ENCODE measurements around the gene SNCA.

The SNCA gene

DNA sequence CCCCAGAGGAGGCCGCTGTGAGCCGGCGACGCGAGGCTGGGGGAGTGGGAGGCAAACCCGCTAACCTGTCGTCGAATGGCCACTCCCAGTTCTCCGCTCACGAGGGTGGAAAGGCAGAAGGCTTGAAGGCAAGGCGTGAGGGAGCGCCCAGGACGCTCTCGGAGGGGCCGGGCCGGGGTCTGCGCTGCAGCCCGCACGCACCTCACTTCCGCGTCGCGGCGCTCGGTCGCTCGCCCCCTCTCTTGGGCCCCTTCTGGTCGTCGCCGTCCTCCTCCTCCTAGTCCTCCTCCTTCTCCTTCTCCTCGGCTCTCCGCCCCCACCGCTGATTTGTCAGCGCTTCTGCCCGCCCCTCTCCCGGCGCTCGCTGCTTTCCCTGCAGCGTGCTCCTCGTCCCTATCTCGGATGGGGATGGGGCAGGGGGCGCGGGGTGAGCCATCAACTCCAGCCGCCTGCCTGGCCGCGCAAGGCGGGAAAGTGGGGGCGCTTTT lies at the start of gene SNCA:
TSS of gene SNCA (minus strand) at position 265 of the 488 bp plus-strand sequence. CDS start 1,494 bp downstream, outside the sequence.
- peak; percentile 52 for DNase-seq (ENCODE audit: low spot score)

DNA sequence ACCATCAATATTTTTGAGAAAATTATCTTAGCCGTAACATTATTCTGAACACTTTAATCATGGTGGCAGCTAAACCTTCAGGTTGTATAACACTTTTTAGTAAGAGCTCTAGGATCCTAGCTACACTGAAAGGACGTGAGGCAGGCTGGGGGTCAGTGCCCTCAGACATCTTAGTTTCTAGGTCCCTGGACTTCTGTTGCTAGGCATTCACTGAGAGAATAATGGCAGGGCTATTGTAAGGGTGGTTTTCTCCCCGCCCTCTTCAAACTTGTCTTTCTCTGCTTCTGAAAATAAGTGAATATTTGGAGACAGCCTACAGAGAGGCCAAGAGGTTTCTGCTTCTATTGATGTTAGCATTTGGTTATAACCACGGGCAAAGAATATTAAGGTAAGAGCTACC lies 42.3 kb upstream of the SNCA start:
- no peak for DNase-seq (ENCODE audit: low spot score)

DNA sequence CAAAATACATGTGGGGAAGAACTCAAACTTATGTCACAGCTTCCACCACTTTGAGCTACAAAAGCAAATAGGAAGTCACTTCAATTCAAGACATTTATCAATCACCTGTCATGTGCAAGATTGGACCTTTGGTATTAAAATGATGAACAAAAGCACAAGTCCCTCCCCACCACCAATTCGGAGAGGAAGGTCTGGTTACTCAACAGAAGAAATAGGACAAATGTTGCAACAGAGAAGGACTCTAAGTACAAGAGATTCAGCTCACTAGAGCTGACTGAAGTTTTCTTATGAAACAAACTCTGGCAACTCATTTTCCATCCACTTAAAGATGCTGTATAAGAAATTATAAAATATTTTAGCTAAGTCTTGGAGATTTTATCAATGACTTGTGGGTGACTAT lies 41.6 kb upstream of the SNCA start:
- no peak for DNase-seq (ENCODE audit: low spot score)

GRCh38 chr4:89876548-89876947 lies 39.6 kb upstream of the SNCA start:
- DNase-seq (ENCODE audit: low spot score): no peak

GRCh38 chr4:89871211-89871610 lies 34.2 kb upstream of the SNCA start:
- DNase-seq (ENCODE audit: low spot score): no peak

DNA sequence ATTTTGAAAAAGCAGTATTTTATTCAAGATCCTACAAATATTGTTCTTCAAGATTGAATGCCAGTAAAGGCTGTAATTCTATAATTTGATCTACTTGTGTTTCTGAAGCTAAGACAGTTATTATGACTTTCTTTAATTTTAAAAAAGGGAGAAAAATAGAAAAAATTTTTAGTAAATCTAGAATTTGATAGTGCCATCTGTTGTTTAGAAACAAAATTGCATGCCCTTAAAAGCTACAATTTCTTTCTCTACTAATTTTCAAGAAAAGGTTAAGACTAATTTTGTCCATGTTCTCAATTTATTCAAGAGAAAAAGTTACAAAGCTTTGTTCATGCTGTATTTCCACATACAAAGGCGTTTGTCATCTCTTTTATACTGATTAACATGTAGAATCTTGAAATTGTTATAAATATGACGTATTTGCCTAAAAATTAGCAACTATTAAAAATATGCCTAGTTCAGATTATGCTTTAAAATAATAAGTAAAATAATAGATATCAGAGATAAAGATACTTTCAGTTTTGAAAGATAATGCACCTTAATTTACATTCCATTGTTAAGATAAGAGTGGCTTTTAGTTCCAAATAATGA lies 32.1 kb upstream of the SNCA start:
- DNase-seq (ENCODE audit: low spot score): no peak

DNA sequence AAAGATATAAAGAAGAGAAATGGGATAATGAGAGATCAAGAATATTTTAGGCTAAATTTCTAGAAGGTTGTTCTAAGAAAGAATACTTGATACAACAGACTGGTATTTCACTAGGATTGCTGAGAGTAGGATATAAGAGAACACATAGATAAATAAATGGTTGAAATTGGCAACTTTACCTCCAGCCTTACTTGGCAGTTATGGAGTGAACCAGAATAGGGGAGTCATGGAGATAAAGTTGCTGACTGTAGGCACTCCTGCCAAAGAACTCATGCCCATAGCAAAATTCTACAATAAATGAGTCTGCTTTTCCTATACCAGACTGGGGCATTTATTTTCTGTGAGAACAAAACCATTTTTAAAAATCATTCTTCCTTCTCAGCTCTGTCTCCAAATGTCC lies 31.3 kb upstream of the SNCA start:
- DNase-seq (ENCODE audit: low spot score): no peak

DNA sequence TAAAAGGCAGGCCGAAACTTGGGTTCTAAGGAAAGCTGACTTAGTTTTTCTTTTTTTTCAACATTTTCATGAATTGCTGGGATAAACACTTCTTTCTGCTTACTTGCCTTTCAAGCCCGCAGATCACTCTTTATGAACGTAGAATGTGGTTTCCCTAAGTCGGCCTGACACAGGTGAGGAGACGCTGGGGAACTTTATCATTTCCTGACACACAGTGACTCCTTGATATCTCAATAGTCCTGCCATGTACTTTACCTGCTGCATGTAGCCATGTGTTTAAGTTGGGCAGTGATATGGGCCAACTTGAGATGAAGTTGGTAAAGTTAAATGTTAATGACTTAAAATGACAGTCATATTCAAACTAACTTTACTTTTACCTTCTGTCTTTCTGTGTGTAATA lies 26.6 kb upstream of the SNCA start:
- DNase-seq (ENCODE audit: low spot score): no peak

DNA sequence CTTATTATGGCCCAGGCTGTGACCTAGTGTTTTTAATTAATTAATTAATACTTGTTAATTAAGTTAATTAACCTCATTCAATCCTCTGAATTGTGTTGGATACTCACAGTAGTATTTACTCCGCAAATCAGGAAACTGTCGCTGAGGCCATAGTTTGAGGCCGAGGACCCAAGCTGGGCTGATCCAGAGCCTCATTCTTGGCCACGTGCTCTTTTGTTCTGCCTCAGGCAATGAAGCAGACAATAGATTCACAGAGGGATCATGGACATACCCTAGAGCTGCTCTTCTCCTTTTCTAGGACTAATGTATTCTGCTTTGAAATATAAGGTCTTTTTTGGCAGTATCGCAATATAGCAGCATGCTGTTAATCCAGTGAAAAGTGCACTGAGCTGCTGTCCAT lies 24.0 kb upstream of the SNCA start:
- DNase-seq (ENCODE audit: low spot score): no peak

- DNase-seq (ENCODE audit: low spot score): no peak
These were observed 18.3 kb upstream of the SNCA start for GRCh38 chr4:89855236-89855635.

- no peak for DNase-seq (ENCODE audit: low spot score)
These were observed 10.8 kb upstream of the SNCA start for GRCh38 chr4:89847571-89848325.

DNA sequence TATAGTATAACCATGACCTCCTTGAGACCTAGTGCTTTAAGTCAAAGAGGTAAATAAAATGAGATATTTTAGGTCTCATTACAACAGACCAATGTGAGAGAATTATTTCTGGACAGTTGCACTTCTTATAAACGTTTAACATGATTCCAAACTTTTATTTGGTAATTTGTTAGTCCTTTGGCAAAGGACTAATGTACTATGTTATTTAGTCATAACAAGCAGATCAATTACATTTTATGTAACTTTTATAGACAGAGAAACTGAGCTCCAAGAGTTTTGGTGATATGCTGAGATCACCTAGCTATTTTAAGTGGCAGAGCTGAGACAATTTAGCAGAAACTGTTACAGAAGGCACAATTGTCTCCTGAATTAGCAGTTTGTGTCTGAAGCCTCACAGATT lies 2.6 kb upstream of the SNCA start:
- DNase-seq (ENCODE audit: low spot score): no peak

- DNase-seq (ENCODE audit: low spot score): no peak
These were observed 1.0 kb upstream of the SNCA start for GRCh38 chr4:89837993-89838390.

DNA sequence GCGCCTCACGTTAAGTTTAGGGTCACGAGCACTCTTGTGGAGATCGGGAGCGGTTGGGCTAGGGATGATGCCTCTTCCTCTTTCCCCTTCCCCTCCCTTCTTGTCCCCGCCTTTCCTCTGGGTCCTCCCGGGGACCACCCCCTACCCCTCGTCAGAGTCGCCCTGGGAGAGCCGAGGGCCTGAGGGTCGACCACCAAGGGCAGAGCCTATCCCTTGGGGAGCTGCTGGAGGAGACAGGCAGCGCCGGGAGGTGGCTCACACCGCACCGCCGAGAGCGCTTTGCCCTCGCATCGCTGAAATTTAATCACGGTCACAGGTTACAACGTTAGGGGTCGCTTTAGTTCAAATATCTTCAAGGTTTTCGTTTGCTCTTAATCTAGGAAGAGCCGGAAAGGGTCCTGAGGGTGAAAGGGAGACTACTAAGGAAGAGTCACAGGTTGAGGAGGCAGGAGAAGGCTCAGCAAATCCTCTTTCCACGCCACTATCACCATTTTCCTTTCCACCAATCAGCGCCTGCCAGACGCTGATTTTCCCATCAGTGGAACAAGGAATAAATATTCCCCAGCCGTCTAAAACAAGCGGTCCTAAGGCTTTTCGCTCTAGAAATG lies 528 bp upstream of the SNCA start:
- DNase-seq (ENCODE audit: low spot score): peak; percentile 20

DNA sequence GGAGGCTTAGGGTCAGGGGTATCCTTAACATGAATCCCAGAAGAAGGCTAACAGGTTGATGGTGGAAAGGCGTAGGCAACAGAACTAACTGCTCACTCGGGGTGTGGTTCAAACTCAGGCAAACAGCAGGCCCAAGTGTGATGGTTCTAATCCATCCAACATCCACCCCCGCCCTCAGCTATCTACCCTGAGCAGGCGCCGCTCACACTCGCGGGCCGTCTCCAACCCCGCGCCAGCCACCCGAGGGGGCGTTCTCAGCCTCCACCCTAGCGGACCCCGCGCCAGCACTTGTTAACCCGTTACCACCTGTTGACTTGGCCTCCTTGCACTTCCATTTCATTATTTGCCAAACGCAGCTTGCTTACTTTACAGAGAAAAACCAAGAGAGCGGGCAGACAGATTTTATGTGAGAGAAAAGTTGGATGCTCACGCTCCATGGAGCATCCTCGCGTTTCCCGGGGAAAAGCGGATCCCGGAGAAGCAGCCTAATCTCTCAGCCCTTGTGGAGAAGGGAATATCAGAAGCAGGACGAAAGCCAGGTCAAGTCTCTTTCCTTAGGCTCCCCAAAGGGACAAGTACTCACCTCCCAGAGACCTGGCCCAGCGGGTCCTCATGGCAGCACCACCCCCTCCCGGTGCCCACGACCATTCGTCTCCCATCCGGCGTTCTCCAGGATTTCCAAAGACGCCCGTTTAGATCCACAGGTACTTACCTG lies 773 bp downstream of the SNCA start:
- no peak for DNase-seq (ENCODE audit: low spot score)

GRCh38 chr4:89835413-89835812 lies 1.5 kb downstream of the SNCA start:
- no peak for DNase-seq (ENCODE audit: low spot score)

DNA sequence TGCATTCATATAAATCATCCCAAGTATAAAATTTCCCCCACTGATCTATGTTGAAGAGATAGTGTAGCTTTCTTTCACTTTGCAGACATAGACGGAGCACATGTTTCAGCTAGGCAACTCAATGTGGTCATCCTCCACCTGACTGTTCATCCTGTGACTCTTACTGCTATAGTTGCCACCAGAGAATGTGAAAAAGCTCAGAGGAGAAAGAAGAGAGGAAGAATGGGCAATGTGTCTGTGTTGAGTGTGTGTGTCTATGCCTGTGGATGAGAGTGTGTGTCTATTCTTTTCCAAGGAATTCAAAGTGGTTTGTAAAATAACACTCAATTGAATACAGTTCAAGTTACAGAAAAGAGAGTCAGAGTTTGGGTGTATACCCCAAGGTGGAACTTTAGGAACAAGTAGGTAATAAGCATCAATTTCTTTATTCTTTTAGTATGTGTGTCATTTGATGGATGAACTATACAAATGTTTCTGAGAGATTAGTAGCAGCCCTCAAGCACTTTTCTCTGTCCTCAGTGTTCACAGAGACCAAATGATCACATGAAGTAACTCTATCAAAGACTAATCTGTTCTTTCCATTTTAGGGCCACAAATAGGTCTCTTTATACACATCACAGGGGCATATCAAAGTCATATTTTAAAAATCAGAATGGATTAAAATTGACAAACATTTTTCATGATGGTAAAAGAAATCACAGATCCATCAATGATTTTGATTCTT lies 2.3 kb downstream of the SNCA start:
- DNase-seq (ENCODE audit: low spot score): no peak

DNA sequence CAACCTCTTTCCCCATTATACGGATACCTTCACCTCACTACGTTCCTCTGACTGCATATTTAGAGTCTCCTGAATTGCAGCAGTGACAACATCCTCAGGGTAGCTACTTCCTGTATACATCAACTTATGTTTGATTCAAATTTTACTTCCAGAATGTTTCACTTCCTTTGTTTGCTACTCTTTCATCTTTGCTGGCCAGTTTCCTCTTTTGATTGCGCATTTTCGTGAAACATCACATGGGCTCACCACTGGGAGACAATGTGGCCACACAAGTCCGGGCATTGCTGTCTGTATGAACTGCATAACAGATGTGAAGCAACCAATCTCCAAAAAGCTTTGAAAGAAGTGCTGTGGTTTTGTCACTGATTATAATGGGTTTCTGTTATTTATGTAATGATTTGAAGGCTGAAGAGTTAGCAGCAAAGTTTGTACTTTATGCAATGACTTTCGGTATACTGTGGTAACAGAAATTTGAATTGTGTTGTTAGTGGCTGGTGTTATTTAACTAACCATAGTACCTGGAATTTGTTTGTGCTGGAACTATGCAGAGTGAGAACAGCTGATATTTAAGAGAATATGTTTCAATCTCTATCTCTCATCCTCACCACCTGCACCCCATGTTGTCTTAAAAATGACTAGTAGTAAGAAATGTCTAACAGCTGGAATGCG lies 7.4 kb downstream of the SNCA start:
- DNase-seq (ENCODE audit: low spot score): no peak

GRCh38 chr4:89823416-89823815 lies 13.5 kb downstream of the SNCA start:
- DNase-seq (ENCODE audit: low spot score): no peak

GRCh38 chr4:89821612-89822011 lies 15.3 kb downstream of the SNCA start:
- DNase-seq (ENCODE audit: low spot score): no peak

DNA sequence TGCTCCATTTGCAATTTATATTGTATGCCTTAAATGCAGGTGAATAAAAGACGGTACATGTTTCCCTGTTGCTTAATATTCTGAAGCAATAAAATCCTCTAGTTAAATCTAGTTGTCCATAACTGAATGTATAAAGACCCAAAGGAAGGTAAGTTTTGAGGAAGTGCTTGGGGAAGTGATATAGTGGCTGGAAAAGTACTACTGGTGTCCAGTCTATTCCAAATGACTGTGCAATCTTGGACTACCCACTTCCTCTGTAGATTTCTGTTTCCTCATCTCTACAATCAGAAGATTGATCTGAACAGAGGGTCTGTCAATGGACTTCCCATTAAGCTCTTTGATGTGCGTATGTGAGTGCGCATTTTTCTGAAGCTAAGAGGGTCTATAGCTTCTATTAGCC lies 17.0 kb downstream of the SNCA start:
- DNase-seq (ENCODE audit: low spot score): no peak

DNA sequence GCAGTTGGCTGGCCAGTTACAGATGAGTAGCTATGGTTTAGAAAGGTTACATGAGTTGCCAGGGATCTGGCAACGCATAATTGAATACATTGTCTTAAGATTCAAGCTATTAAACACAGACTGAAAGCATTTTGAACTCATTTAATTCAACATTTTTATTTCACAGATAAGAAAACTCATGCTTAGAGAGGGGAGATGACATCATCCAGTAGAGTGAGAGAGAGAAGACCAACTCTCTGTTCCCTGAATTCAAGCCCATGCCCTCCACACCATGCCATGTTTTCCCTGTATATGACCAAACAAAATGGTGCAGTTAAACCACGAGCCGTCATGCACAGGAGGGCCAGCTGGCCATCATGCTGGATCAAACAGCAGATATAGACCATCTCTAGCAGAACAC lies 22.6 kb downstream of the SNCA start:
- DNase-seq (ENCODE audit: low spot score): no peak
